NT2/D1 (cell line): ENCODE measurements around the gene SPAG7.

ENCODE experiments used
- SUZ12 ChIP-seq: IDR thresholded peaks from 2 replicates; pipeline ENCODE4 v1.6.1; 2011; ENCODE audit not compliant: insufficient read length, insufficient read depth; ENCODE audit errors: extremely low read depth
- YY1 ChIP-seq: IDR thresholded peaks from 2 replicates; pipeline ENCODE4 v1.6.1; 2011; ENCODE audit not compliant: insufficient read length, insufficient read depth

DNA sequence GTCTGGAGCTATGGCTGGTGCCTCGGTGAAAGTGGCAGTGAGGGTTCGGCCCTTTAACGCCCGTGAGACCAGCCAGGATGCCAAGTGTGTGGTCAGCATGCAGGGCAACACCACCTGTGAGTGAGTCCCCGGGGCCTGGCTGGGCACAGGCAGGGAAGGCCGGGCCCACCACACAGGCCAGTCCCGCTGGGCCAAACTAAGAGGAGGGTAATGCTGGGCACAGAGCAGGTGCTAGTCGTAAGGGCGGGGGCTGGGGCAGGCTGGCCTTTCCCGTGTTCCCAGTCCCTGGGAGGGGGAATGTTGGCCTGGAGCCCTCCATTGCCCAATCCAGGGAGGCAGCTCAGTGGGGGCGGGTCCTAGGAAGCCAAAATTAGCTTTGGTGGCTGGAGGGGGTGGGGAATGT lies 32.6 kb upstream of the SPAG7 start:
- no peak for TF ChIP-seq YY1
- TF ChIP-seq SUZ12 = no peak
